ENCODE measurements around the gene MVK. TPM values are rescaled to one million over a fixed set of nuclear protein-coding genes. Genes with fewer than 3 reads are reported as not detected.

Gene MVK
- total and polyA plus RNA-seq, 3 donors from 2014 or later, result 49.8 to 63.6 (median 63.1) TPM

GRCh38 chr12:109557200-109557599 lies 16.4 kb upstream of the MVK start:
- Histone ChIP-seq H3K27me3 (no peaks in the 10 kb centered on the region), H3K4me3 (no peak overlapping the region), H3K27ac (no peak overlapping the region), H3K9me3 (no peaks in the 10 kb centered on the region), H3K36me3 (ENCODE audit: low read depth, missing control alignments) (no peaks in the 10 kb centered on the region), H3K4me1 (peaks cover 3% of the 10 kb centered on the region)
- TF ChIP-seq POLR2A (IDR thresholded peaks at IDR 0.05), result no peak
- TF ChIP-seq CTCF (IDR thresholded peaks at IDR 0.05), result no peak
- no peak for DNase-seq
- 92 to 95% methylated on average over 10 of the region's 10 CpGs for WGBS, 2 donors
- intact Hi-C loops (cut with DNase I; ENCODE audit: low total_unique reads), result no loop called here

DNA sequence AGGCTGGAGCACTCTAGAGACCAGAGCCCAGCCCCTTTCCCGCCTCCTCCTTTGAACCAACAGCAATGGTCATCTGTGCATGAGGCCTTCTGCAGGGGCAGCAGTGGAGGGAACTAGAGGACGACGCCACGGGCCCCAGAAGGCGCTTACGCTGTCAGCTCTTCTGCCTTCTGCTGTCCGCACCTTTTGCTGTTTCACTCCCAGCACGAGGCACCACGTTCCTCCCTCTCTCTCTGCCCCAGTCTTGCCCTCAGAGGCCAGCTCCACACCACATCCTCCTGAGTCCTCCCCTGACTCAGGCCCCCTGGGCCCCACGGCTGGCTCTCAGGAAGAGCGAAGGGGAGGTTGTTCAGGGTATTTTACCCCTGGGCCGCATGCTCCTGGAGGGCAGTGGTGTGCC lies 15.8 kb upstream of the MVK start:
- WGBS, 2 donors, result 84 to 90% methylated on average over 8 to 12 of the region's 12 CpGs
- no peaks in the 10 kb centered on the region for H3K27me3 ChIP-seq
- TF ChIP-seq CTCF (IDR thresholded peaks at IDR 0.05), result no peak
- no peak for TF ChIP-seq POLR2A (IDR thresholded peaks at IDR 0.05)
- no peak overlapping the region for H3K27ac ChIP-seq
- H3K4me3 ChIP-seq, result no peak overlapping the region
- DNase-seq, result no peak
- H3K36me3 ChIP-seq (ENCODE audit: low read depth, missing control alignments), result no peaks in the 10 kb centered on the region
- no peaks in the 10 kb centered on the region for H3K9me3 ChIP-seq
- intact Hi-C loops (cut with DNase I; ENCODE audit: low total_unique reads), result no loop called here
- peaks cover 3% of the 10 kb centered on the region for H3K4me1 ChIP-seq

GRCh38 chr12:109558374-109559199 lies 15.0 kb upstream of the MVK start:
- intact Hi-C loops (cut with DNase I; ENCODE audit: low total_unique reads), result no loop called here
- 91% methylated on average over 22 to 25 of the region's 25 CpGs for WGBS, 2 donors
- Histone ChIP-seq H3K36me3 (ENCODE audit: low read depth, missing control alignments) (no peaks in the 10 kb centered on the region), H3K9me3 (no peaks in the 10 kb centered on the region), H3K27ac (no peak overlapping the region), H3K27me3 (no peaks in the 10 kb centered on the region), H3K4me3 (no peak overlapping the region), H3K4me1 (peaks cover 7% of the 10 kb centered on the region)
- TF ChIP-seq POLR2A (IDR thresholded peaks at IDR 0.05) (no peak), CTCF (IDR thresholded peaks at IDR 0.05) (no peak)
- DNase-seq, result no peak

GRCh38 chr12:109559200-109559505 lies 14.4 kb upstream of the MVK start:
- TF ChIP-seq CTCF (IDR thresholded peaks at IDR 0.05) (no peak), POLR2A (IDR thresholded peaks at IDR 0.05) (no peak)
- H3K4me1 ChIP-seq, result peaks cover 11% of the 10 kb centered on the region
- 79 to 96% methylated on average over 3 to 6 of the region's 6 CpGs for WGBS, 2 donors
- H3K27me3 ChIP-seq, result no peaks in the 10 kb centered on the region
- no peak overlapping the region for H3K4me3 ChIP-seq
- intact Hi-C loops (cut with DNase I; ENCODE audit: low total_unique reads), result no loop called here
- H3K36me3 ChIP-seq (ENCODE audit: low read depth, missing control alignments), result no peaks in the 10 kb centered on the region
- DNase-seq, result no peak
- H3K27ac ChIP-seq, result no peak overlapping the region
- no peaks in the 10 kb centered on the region for H3K9me3 ChIP-seq

GRCh38 chr12:109559601-109560000 lies 14.0 kb upstream of the MVK start:
- H3K27me3 ChIP-seq, result no peaks in the 10 kb centered on the region
- DNase-seq, result no peak
- 96% methylated on average over 10 of the region's 10 CpGs; no CpG with 5 or more reads in 1 of the 2 donors for WGBS, 2 donors
- no peak overlapping the region for H3K27ac ChIP-seq
- intact Hi-C loops (cut with DNase I; ENCODE audit: low total_unique reads), result no loop called here
- no peak for TF ChIP-seq CTCF (IDR thresholded peaks at IDR 0.05)
- no peak for TF ChIP-seq POLR2A (IDR thresholded peaks at IDR 0.05)
- peaks cover 10% of the 10 kb centered on the region for H3K4me1 ChIP-seq
- no peaks in the 10 kb centered on the region for H3K36me3 ChIP-seq (ENCODE audit: low read depth, missing control alignments)
- H3K4me3 ChIP-seq, result no peak overlapping the region
- no peaks in the 10 kb centered on the region for H3K9me3 ChIP-seq
